HEK293 (cell line): Measurements from ENCODE around the gene FAM78A.

Experiments used
- CTCF ChIA-PET: fragments of 350-600 bp; formaldehyde crosslinking; extraction: SDS; loops from one replicate; lab custom pipeline; 2021; ENCODE audit warnings: antibody characterized with exemption; lab: Yijun Ruan, JAX
- POLR2A ChIA-PET: fragments of 300-600 bp; formaldehyde crosslinking; extraction: SDS; loops from one replicate; lab custom pipeline; 2020; ENCODE audit warnings: antibody characterized with exemption, inconsistent platforms; lab: Yijun Ruan, JAX
- H3K27ac ChIP-seq: fragments of 200-500 bp; sonication (Bioruptor generic); 2 replicates; pipeline ENCODE4 v1.5.1; 2014; ENCODE audit warnings: low read depth, low read length, control low read depth, inconsistent platforms; ENCODE audit errors: extremely low read depth
- H3K36me3 ChIP-seq, 2 experiments: fragments of 200-500 bp in 1 of 2; sonication (Bioruptor generic) in 1 of 2; 1 replicate in 1 of 2; 2 replicates in 1 of 2; pipeline ENCODE4 v1.5.1; 2014 to 2017; ENCODE audit warnings: inconsistent platforms in 2 of 2, low read length in 2 of 2; ENCODE audit not compliant: control insufficient read depth in 2 of 2, insufficient read depth in 1 of 2
- H3K4me1 ChIP-seq: fragments of 200-500 bp; sonication (Bioruptor generic); 2 replicates; pipeline ENCODE4 v1.5.1; 2014; ENCODE audit warnings: mild to moderate bottlenecking, low read length, inconsistent platforms; ENCODE audit not compliant: control insufficient read depth, insufficient read depth
- H3K4me3 ChIP-seq: 2 replicates; pipeline ENCODE4 v1.5.1; 2011; ENCODE audit warnings: low read depth, mild to moderate bottlenecking, control low read depth, low read length, moderate library complexity
- H3K9me3 ChIP-seq: fragments of 200-500 bp; sonication (Bioruptor generic); 2 replicates; pipeline ENCODE4 v1.5.1; 2014; ENCODE audit warnings: low read depth, low read length, inconsistent platforms; ENCODE audit not compliant: control insufficient read depth, insufficient read depth
- FEZF1 ChIP-seq: fragments of 450-650 bp; formaldehyde crosslinking; IDR thresholded peaks from 2 replicates; pipeline ENCODE4 v1.5.1; 2016; ENCODE audit warnings: missing biosample characterization, missing genetic modification characterization
- GLI2 ChIP-seq: fragments of 450-650 bp; formaldehyde crosslinking; IDR thresholded peaks from 2 replicates; pipeline ENCODE4; 2017; ENCODE audit warnings: missing biosample characterization, missing genetic modification characterization, low read depth, borderline replicate concordance
- RBAK ChIP-seq: fragments of 450-650 bp; formaldehyde crosslinking; IDR thresholded peaks from 2 replicates; pipeline ENCODE4 v1.5.1; 2016; ENCODE audit warnings: missing biosample characterization, missing genetic modification characterization
- TCF7L2 ChIP-seq: IDR thresholded peaks from 2 replicates; pipeline ENCODE4 v1.6.1; 2011; ENCODE audit warnings: low read depth, mild to moderate bottlenecking, inconsistent platforms, low read length, moderate library complexity, borderline replicate concordance
- ZBTB8A ChIP-seq: fragments of 450-650 bp; formaldehyde crosslinking; IDR thresholded peaks from 2 replicates; pipeline ENCODE4 v1.5.1; 2016; ENCODE audit warnings: missing biosample characterization, missing genetic modification characterization
- ZEB2 ChIP-seq: fragments of 450-650 bp; formaldehyde crosslinking; IDR thresholded peaks from 2 replicates; pipeline ENCODE4 v1.5.1; 2016; ENCODE audit warnings: missing biosample characterization, missing genetic modification characterization
- ZNF10 ChIP-seq: fragments of 450-650 bp; formaldehyde crosslinking; IDR thresholded peaks from 2 replicates; pipeline ENCODE4 v1.5.1; 2017; ENCODE audit warnings: missing biosample characterization, missing genetic modification characterization
- ZNF140 ChIP-seq: fragments of 450-650 bp; formaldehyde crosslinking; IDR thresholded peaks from 2 replicates; pipeline ENCODE4 v1.5.1; 2016; ENCODE audit warnings: missing biosample characterization, missing genetic modification characterization
- ZNF16 ChIP-seq: fragments of 450-650 bp; formaldehyde crosslinking; IDR thresholded peaks from 2 replicates; pipeline ENCODE4 v1.5.1; 2016; ENCODE audit warnings: low read depth, missing biosample characterization, missing genetic modification characterization
- ZNF211 ChIP-seq: fragments of 450-650 bp; formaldehyde crosslinking; IDR thresholded peaks from 2 replicates; pipeline ENCODE4 v1.5.1; 2016; ENCODE audit warnings: low read depth, missing biosample characterization, missing genetic modification characterization
- ZNF214 ChIP-seq: fragments of 450-650 bp; formaldehyde crosslinking; IDR thresholded peaks from 2 replicates; pipeline ENCODE4 v1.5.1; 2017; ENCODE audit warnings: missing biosample characterization, mild to moderate bottlenecking, missing genetic modification characterization, borderline replicate concordance
- ZNF24 ChIP-seq: fragments of 450-650 bp; formaldehyde crosslinking; IDR thresholded peaks from 2 replicates; pipeline ENCODE4 v1.5.1; 2016; ENCODE audit warnings: missing biosample characterization, missing genetic modification characterization
- ZNF302 ChIP-seq: fragments of 450-650 bp; formaldehyde crosslinking; IDR thresholded peaks from 2 replicates; pipeline ENCODE4 v1.5.1; 2016; ENCODE audit warnings: missing biosample characterization, missing genetic modification characterization, low read depth
- ZNF341 ChIP-seq: fragments of 450-650 bp; formaldehyde crosslinking; IDR thresholded peaks from 2 replicates; pipeline ENCODE4; 2016; ENCODE audit warnings: low read depth, missing biosample characterization, missing genetic modification characterization
- ZNF366 ChIP-seq: fragments of 450-650 bp; formaldehyde crosslinking; conservative IDR thresholded peaks from 2 replicates; pipeline ENCODE4 v1.5.1; 2016; ENCODE audit warnings: missing biosample characterization, missing genetic modification characterization
- ZNF391 ChIP-seq: fragments of 450-650 bp; formaldehyde crosslinking; IDR thresholded peaks from 2 replicates; pipeline ENCODE4 v1.5.1; 2016; ENCODE audit warnings: low read depth, missing biosample characterization, missing genetic modification characterization, borderline replicate concordance
- ZNF555 ChIP-seq: fragments of 450-650 bp; formaldehyde crosslinking; conservative IDR thresholded peaks from 2 replicates; pipeline ENCODE4 v1.5.1; 2017; ENCODE audit warnings: missing biosample characterization, mild to moderate bottlenecking, missing genetic modification characterization, inconsistent platforms
- ZNF560 ChIP-seq: fragments of 450-650 bp; formaldehyde crosslinking; IDR thresholded peaks from 2 replicates; pipeline ENCODE4 v1.5.1; 2017; ENCODE audit warnings: missing biosample characterization, missing genetic modification characterization, borderline replicate concordance
- ZNF660 ChIP-seq: fragments of 450-650 bp; IDR thresholded peaks from 2 replicates; pipeline ENCODE4 v1.5.1; 2018; ENCODE audit warnings: missing biosample characterization, mild to moderate bottlenecking, missing genetic modification characterization
- ZNF670 ChIP-seq: fragments of 450-650 bp; formaldehyde crosslinking; IDR thresholded peaks from 2 replicates; pipeline ENCODE4 v1.5.1; 2016; ENCODE audit warnings: missing biosample characterization, missing genetic modification characterization, low read depth
- ZSCAN23 ChIP-seq: fragments of 450-650 bp; formaldehyde crosslinking; IDR thresholded peaks from 2 replicates; pipeline ENCODE4 v1.5.1; 2016; ENCODE audit warnings: missing biosample characterization, missing genetic modification characterization
- ZSCAN30 ChIP-seq: fragments of 450-650 bp; IDR thresholded peaks from 2 replicates; pipeline ENCODE4 v1.5.1; 2018; ENCODE audit warnings: missing biosample characterization, mild to moderate bottlenecking, missing genetic modification characterization, moderate library complexity
- TF ChIP-seq, protein P1 (sequence below): fragments of 450-650 bp; formaldehyde crosslinking; IDR thresholded peaks from 2 replicates; pipeline ENCODE4 v1.5.1; 2016; ENCODE audit warnings: missing biosample characterization, missing genetic modification characterization
- TF ChIP-seq, protein P2 (sequence below): fragments of 450-650 bp; formaldehyde crosslinking; IDR thresholded peaks from 2 replicates; pipeline ENCODE4 v1.5.1; 2016; ENCODE audit warnings: missing biosample characterization, missing genetic modification characterization, borderline replicate concordance
- TF ChIP-seq, protein P3 (sequence below): fragments of 450-650 bp; formaldehyde crosslinking; IDR thresholded peaks from 2 replicates; pipeline ENCODE4 v1.5.1; 2016; ENCODE audit warnings: missing biosample characterization, missing genetic modification characterization
- TF ChIP-seq, protein P4 (sequence below): fragments of 450-650 bp; formaldehyde crosslinking; optimal IDR thresholded peaks from 2 replicates; pipeline ENCODE3; 2016; ENCODE audit warnings: missing biosample characterization, mild to moderate bottlenecking, missing genetic modification characterization

The FAM78A gene

DNA sequence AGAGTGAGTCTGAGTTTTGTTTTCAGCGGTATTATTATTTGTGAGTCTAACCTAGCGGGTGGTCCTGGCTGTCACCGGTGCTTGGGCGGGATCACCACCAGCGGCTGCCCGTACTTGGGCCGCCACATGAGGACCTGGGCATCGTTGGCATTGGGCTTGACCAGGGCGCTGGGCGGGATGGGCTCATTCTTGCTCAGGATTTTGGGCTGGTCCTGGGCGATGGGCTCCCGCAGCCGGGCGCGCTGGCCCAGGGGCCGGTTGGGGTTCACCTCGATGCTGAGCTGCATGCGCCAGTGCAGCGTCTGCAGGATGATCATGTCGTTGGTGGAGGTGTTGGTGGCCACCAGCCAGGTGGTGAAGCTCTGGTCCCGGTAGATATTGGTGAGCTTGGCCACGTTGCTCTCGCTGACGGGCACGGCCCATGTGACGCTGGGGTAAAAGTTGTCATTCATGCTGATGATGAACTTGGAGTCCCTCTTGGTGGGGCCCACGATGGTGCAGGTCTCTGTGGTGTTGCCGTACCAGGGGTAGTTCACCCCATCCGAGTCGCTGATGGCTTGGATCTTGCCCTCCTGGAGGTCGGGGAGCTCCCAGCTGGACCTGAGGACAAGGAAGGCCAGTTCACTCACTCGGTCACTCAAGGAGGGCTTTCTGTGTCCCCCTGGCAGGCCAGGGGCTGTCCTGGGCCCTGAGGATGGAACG lies 15.4 kb downstream of the FAM78A start:
- Histone ChIP-seq H3K9me3 (no peaks in the 10 kb centered on the region), H3K36me3 (no peaks in the 10 kb centered on the region), H3K27ac (no peak overlapping the region), H3K4me3 (no peak overlapping the region), H3K4me1 (no peaks in the 10 kb centered on the region)
- POLR2A ChIA-PET, result no interaction called here
- TF ChIP-seq ZNF660 (tag by site-specific recombination), result no peak
- TF ChIP-seq ZNF10, result no peak
- TF ChIP-seq ZNF670 (tag by site-specific recombination), result no peak
- no peak for TF ChIP-seq ZBTB8A
- TF ChIP-seq ZNF391 (tag by site-specific recombination), result no peak
- TF ChIP-seq ZNF140 (tag by site-specific recombination), result no peak
- no peak for TF ChIP-seq ZNF341 (tag by site-specific recombination)
- TF ChIP-seq ZNF366 (tag by site-specific recombination), result no peak
- no peak for TF ChIP-seq ZSCAN30 (tag by site-specific recombination)
- no peak for TF ChIP-seq TCF7L2
- CTCF ChIA-PET, result no interaction called here

DNA sequence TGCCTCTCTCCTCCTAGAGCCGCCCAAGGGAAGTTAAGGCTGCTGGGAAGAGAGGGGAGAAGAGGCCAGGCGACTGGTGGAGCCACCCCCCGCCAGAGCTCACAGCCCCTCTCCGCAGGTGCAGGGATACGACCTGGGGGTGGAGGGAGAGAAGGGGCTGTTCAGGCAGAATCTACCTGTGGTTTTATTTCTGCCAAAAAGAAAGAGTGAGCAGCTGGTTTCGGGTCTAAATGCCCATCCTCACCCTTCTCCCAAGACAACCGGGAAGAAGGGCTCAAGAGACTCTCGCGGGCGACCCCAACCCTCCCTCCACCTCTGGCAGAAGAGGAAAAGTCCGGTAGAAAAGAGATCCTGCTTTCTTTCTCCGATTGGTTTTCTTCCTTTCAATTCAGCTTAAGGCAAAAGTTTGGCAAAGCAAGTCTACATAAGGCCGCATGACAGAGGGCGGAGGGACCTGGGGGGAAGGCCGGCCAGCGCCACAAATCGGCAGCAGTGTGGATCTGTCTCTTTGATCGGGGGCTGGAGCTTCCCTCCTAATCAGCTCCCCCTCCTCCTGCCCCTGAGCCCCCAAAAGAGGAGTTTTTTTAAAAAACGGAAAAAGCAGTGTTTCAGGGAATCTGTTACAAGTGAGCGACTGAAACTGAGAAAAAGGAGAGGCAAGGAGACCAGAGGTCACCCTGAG lies 16.3 kb downstream of the FAM78A start:
- Histone ChIP-seq H3K9me3 (no peaks in the 10 kb centered on the region), H3K4me3 (no peak overlapping the region), H3K4me1 (no peaks in the 10 kb centered on the region), H3K27ac (no peak overlapping the region), H3K36me3 (no peaks in the 10 kb centered on the region)
- TF ChIP-seq ZNF211 (tag by site-specific recombination) (no peak), ZSCAN23 (no peak), ZNF555 (tag by site-specific recombination) (no peak), RBAK (no peak), GLI2 (no peak), ZNF302 (tag by site-specific recombination) (no peak), ZNF16 (no peak), ZEB2 (tag by site-specific recombination) (no peak), FEZF1 (tag by site-specific recombination) (no peak), ZNF214 (tag by site-specific recombination) (no peak), ZNF24 (tag by site-specific recombination) (no peak), ZNF560 (tag by site-specific recombination) (no peak), ZNF140 (tag by site-specific recombination) (no peak)
- TF ChIP-seq, protein P1, sequence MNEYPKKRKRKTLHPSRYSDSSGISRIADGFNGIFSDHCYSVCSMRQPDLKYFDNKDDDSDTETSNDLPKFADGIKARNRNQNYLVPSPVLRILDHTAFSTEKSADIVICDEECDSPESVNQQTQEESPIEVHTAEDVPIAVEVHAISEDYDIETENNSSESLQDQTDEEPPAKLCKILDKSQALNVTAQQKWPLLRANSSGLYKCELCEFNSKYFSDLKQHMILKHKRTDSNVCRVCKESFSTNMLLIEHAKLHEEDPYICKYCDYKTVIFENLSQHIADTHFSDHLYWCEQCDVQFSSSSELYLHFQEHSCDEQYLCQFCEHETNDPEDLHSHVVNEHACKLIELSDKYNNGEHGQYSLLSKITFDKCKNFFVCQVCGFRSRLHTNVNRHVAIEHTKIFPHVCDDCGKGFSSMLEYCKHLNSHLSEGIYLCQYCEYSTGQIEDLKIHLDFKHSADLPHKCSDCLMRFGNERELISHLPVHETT (tag by site-specific recombination), result no peak
- TF ChIP-seq, protein P2, sequence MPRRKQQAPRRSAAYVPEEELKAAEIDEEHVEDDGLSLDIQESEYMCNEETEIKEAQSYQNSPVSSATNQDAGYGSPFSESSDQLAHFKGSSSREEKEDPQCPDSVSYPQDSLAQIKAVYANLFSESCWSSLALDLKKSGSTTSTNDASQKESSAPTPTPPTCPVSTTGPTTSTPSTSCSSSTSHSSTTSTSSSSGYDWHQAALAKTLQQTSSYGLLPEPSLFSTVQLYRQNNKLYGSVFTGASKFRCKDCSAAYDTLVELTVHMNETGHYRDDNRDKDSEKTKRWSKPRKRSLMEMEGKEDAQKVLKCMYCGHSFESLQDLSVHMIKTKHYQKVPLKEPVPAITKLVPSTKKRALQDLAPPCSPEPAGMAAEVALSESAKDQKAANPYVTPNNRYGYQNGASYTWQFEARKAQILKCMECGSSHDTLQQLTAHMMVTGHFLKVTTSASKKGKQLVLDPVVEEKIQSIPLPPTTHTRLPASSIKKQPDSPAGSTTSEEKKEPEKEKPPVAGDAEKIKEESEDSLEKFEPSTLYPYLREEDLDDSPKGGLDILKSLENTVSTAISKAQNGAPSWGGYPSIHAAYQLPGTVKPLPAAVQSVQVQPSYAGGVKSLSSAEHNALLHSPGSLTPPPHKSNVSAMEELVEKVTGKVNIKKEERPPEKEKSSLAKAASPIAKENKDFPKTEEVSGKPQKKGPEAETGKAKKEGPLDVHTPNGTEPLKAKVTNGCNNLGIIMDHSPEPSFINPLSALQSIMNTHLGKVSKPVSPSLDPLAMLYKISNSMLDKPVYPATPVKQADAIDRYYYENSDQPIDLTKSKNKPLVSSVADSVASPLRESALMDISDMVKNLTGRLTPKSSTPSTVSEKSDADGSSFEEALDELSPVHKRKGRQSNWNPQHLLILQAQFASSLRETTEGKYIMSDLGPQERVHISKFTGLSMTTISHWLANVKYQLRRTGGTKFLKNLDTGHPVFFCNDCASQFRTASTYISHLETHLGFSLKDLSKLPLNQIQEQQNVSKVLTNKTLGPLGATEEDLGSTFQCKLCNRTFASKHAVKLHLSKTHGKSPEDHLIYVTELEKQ (tag by site-specific recombination), result no peak
- TF ChIP-seq, protein P3, sequence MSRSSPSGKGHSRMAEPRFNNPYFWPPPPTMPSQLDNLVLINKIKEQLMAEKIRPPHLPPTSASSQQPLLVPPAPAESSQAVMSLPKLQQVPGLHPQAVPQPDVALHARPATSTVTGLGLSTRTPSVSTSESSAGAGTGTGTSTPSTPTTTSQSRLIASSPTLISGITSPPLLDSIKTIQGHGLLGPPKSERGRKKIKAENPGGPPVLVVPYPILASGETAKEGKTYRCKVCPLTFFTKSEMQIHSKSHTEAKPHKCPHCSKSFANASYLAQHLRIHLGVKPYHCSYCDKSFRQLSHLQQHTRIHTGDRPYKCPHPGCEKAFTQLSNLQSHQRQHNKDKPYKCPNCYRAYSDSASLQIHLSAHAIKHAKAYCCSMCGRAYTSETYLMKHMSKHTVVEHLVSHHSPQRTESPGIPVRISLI (tag by site-specific recombination), result no peak
- TF ChIP-seq, protein P4, sequence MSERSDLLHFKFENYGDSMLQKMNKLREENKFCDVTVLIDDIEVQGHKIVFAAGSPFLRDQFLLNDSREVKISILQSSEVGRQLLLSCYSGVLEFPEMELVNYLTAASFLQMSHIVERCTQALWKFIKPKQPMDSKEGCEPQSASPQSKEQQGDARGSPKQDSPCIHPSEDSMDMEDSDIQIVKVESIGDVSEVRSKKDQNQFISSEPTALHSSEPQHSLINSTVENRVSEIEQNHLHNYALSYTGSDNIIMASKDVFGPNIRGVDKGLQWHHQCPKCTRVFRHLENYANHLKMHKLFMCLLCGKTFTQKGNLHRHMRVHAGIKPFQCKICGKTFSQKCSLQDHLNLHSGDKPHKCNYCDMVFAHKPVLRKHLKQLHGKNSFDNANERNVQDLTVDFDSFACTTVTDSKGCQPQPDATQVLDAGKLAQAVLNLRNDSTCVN (tag by site-specific recombination), result no peak
- POLR2A ChIA-PET, result no interaction called here
- CTCF ChIA-PET, result no interaction called here
